HG03159 (cell line): Measurements from ENCODE around the gene CHMP1A.
"Not testable (repeated sequence)": the region's sequence is repeated elsewhere in the genome, so short reads cannot be mapped to it uniquely, and the experiment has no call there.

ENCODE experiments used
- ATAC-seq: cut with Tn5 transposase; IDR thresholded peaks from one replicate; pipeline ENCODE4 v1.9.1; 2021; ENCODE audit warnings: mild to moderate bottlenecking, moderate library complexity; ENCODE audit not compliant: unreplicated experiment

CHMP1A gene

GRCh38 chr16:89661215-89661614 is 3.7 kb upstream of the CHMP1A start:
- no peak for ATAC-seq

GRCh38 chr16:89660146-89660545 is 2.6 kb upstream of the CHMP1A start:
- no peak for ATAC-seq

- no peak for ATAC-seq
Observed at GRCh38 chr16:89658221-89658879, 842 bp upstream of the CHMP1A start.

- no peak for ATAC-seq
Observed at GRCh38 chr16:89656435-89657121, 930 bp downstream of the CHMP1A start.

GRCh38 chr16:89655062-89655643 is 2.4 kb downstream of the CHMP1A start:
- no peak for ATAC-seq

GRCh38 chr16:89653656-89654295 is 3.7 kb downstream of the CHMP1A start:
- ATAC-seq, result no peak

- no peak for ATAC-seq
Observed at GRCh38 chr16:89651584-89651983, 5.9 kb downstream of the CHMP1A start.

GRCh38 chr16:89646906-89647305 is 10.6 kb downstream of the CHMP1A start:
- no peak for ATAC-seq

- no peak for ATAC-seq
Observed at GRCh38 chr16:89646270-89646669, 11.2 kb downstream of the CHMP1A start.

GRCh38 chr16:89645122-89645521 is 12.4 kb downstream of the CHMP1A start:
- no peak for ATAC-seq

- no peak for ATAC-seq
Observed at GRCh38 chr16:89643769-89644300, 13.7 kb downstream of the CHMP1A start.

GRCh38 chr16:89642574-89642973 is 14.9 kb downstream of the CHMP1A start:
- ATAC-seq, result no peak

- no peak for ATAC-seq
Observed at GRCh38 chr16:89641458-89642119, 15.9 kb downstream of the CHMP1A start.

- ATAC-seq, result no peak
Observed at GRCh38 chr16:89639385-89639784, 18.1 kb downstream of the CHMP1A start.

GRCh38 chr16:89638455-89638854 is 19.1 kb downstream of the CHMP1A start:
- ATAC-seq, result no peak

- ATAC-seq, result no peak
Observed at GRCh38 chr16:89637379-89637778, 20.1 kb downstream of the CHMP1A start.

- ATAC-seq, result no peak
Observed at GRCh38 chr16:89636663-89637062, 20.8 kb downstream of the CHMP1A start.

- ATAC-seq, result not testable (repeated sequence)
Observed at GRCh38 chr16:89634463-89635385, 22.8 kb downstream of the CHMP1A start.

- ATAC-seq, result no peak
Observed at GRCh38 chr16:89633064-89633631, 24.4 kb downstream of the CHMP1A start.
